ENCODE data around the gene H1-8. TPM values are rescaled to one million over a fixed set of nuclear protein-coding genes. Genes with fewer than 3 reads are reported as not detected.

Gene H1-8
- total RNA-seq, 4 donors from 2014 or later = not detected

DNA sequence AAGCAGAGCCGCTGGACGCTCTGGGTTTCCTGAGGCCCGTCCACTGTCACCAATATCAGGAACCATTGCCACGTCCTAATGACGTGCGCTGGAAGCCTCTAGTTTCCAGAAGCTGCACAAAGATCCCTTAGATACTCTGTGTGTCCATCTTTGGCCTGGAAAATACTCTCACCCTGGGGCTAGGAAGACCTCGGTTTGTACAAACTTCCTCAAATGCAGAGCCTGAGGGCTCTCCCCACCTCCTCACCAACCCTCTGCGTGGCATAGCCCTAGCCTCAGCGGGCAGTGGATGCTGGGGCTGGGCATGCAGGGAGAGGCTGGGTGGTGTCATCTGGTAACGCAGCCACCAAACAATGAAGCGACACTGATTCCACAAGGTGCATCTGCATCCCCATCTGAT is 11.3 kb upstream of the H1-8 start:
- H3K27me3 ChIP-seq = no peaks in the 10 kb centered on the region
- TF ChIP-seq POLR2A (IDR thresholded peaks at IDR 0.05) (no peak), EP300 (IDR thresholded peaks at IDR 0.05) (no peak)
- TF ChIP-seq, protein P1, sequence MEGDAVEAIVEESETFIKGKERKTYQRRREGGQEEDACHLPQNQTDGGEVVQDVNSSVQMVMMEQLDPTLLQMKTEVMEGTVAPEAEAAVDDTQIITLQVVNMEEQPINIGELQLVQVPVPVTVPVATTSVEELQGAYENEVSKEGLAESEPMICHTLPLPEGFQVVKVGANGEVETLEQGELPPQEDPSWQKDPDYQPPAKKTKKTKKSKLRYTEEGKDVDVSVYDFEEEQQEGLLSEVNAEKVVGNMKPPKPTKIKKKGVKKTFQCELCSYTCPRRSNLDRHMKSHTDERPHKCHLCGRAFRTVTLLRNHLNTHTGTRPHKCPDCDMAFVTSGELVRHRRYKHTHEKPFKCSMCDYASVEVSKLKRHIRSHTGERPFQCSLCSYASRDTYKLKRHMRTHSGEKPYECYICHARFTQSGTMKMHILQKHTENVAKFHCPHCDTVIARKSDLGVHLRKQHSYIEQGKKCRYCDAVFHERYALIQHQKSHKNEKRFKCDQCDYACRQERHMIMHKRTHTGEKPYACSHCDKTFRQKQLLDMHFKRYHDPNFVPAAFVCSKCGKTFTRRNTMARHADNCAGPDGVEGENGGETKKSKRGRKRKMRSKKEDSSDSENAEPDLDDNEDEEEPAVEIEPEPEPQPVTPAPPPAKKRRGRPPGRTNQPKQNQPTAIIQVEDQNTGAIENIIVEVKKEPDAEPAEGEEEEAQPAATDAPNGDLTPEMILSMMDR (IDR thresholded peaks at IDR 0.05) = no peak
- 92 to 94% methylated on average over 10 to 11 of the region's 11 CpGs for WGBS, 2 donors
- no peak for DNase-seq (ENCODE audit: low spot score in 2 of 2)
- H3K4me1 ChIP-seq = peaks cover 0 to 13% (median 2%) of the 10 kb centered on the region in 4 donors
- no peak overlapping the region for H3K27ac ChIP-seq
- no peaks in the 10 kb centered on the region for H3K36me3 ChIP-seq
- no peak overlapping the region for H3K4me3 ChIP-seq
- H3K9me3 ChIP-seq = no peaks in the 10 kb centered on the region

DNA sequence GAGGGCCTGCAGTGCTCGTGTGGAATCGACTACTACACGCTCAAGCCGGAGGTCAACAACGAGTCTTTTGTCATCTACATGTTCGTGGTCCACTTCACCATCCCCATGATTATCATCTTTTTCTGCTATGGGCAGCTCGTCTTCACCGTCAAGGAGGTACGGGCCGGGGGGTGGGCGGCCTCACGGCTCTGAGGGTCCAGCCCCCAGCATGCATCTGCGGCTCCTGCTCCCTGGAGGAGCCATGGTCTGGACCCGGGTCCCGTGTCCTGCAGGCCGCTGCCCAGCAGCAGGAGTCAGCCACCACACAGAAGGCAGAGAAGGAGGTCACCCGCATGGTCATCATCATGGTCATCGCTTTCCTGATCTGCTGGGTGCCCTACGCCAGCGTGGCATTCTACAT is 10.7 kb upstream of the H1-8 start:
- TF ChIP-seq POLR2A (IDR thresholded peaks at IDR 0.05) = no peak
- WGBS, 2 donors = 95 to 96% methylated on average over 20 of the region's 20 CpGs
- DNase-seq (ENCODE audit: low spot score in 2 of 2) = no peak
- Histone ChIP-seq H3K27ac (no peak overlapping the region), H3K27me3 (no peaks in the 10 kb centered on the region), H3K9me3 (no peaks in the 10 kb centered on the region), H3K36me3 (no peaks in the 10 kb centered on the region), H3K4me1 (peaks cover 0 to 13% (median 2%) of the 10 kb centered on the region in 4 donors), H3K4me3 (no peak overlapping the region)

DNA sequence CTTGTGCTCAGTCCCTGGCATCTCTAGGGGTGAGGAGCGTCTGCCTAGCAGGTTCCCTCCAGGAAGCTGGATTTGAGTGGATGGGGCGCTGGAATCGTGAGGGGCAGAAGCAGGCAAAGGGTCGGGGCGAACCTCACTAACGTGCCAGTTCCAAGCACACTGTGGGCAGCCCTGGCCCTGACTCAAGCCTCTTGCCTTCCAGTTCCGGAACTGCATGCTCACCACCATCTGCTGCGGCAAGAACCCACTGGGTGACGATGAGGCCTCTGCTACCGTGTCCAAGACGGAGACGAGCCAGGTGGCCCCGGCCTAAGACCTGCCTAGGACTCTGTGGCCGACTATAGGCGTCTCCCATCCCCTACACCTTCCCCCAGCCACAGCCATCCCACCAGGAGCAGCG is 9.6 kb upstream of the H1-8 start:
- Histone ChIP-seq H3K27me3 (no peaks in the 10 kb centered on the region), H3K36me3 (no peaks in the 10 kb centered on the region), H3K9me3 (no peaks in the 10 kb centered on the region), H3K4me3 (no peak overlapping the region), H3K27ac (no peak overlapping the region), H3K4me1 (peaks cover 0 to 13% (median 2%) of the 10 kb centered on the region in 4 donors)
- WGBS, 2 donors = 90 to 94% methylated on average over 16 of the region's 16 CpGs
- no peak for DNase-seq (ENCODE audit: low spot score in 2 of 2)
- TF ChIP-seq POLR2A (IDR thresholded peaks at IDR 0.05) (no peak), EP300 (IDR thresholded peaks at IDR 0.05) (no peak)
- TF ChIP-seq, protein P1 (IDR thresholded peaks at IDR 0.05) = no peak

DNA sequence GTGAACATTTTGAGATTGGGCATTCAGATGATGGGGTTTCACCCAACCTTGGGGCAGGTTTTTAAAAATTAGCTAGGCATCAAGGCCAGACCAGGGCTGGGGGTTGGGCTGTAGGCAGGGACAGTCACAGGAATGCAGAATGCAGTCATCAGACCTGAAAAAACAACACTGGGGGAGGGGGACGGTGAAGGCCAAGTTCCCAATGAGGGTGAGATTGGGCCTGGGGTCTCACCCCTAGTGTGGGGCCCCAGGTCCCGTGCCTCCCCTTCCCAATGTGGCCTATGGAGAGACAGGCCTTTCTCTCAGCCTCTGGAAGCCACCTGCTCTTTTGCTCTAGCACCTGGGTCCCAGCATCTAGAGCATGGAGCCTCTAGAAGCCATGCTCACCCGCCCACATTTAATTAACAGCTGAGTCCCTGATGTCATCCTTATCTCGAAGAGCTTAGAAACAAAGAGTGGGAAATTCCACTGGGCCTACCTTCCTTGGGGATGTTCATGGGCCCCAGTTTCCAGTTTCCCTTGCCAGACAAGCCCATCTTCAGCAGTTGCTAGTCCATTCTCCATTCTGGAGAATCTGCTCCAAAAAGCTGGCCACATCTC is 8.4 kb upstream of the H1-8 start:
- no peak for DNase-seq (ENCODE audit: low spot score in 2 of 2)
- 84 to 85% methylated on average over 4 of the region's 4 CpGs for WGBS, 2 donors
- Histone ChIP-seq H3K9me3 (no peaks in the 10 kb centered on the region), H3K27ac (no peak overlapping the region), H3K27me3 (no peaks in the 10 kb centered on the region), H3K36me3 (no peaks in the 10 kb centered on the region), H3K4me3 (no peak overlapping the region), H3K4me1 (peaks cover 0 to 11% (median 2%) of the 10 kb centered on the region in 4 donors)
- TF ChIP-seq, protein P1 (IDR thresholded peaks at IDR 0.05) = no peak

DNA sequence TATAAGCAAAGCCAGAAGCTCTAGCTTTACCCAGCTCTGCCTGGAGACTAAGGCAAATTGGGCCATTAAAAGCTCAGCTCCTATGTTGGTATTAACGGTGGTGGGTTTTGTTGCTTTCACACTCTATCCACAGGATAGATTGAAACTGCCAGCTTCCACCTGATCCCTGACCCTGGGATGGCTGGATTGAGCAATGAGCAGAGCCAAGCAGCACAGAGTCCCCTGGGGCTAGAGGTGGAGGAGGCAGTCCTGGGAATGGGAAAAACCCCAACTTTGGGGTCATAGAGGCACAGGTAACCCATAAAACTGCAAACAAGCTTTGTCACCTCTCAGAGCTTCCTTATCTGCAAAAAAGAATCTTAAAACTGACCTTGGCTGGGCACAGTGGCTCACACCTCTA is 7.9 kb upstream of the H1-8 start:
- WGBS, 2 donors = 80 to 91% methylated on average over 1 of the region's 1 CpG
- Histone ChIP-seq H3K27ac (no peak overlapping the region), H3K4me3 (no peak overlapping the region), H3K36me3 (no peaks in the 10 kb centered on the region), H3K9me3 (no peaks in the 10 kb centered on the region), H3K4me1 (peaks cover 0 to 5% (median 0%) of the 10 kb centered on the region in 4 donors), H3K27me3 (no peaks in the 10 kb centered on the region)
- DNase-seq (ENCODE audit: low spot score in 2 of 2) = no peak
- TF ChIP-seq EP300 (IDR thresholded peaks at IDR 0.05) (no peak), POLR2A (IDR thresholded peaks at IDR 0.05) (no peak)
- TF ChIP-seq, protein P1 (IDR thresholded peaks at IDR 0.05) = no peak

DNA sequence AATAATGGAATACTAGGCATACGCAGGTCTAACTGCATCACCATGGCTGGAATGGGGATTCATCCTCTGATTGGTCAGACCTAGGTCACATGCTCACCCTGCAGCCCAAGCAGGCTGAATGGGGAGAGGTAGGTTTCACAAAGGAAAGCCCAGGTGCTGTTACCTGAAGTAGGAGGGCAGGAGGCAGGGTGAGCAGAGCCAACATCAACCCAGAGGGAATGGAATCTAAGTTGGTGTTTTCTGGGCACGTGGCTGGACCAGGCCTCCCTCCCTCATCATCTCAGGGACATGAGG is 6.7 kb upstream of the H1-8 start:
- no peak for DNase-seq (ENCODE audit: low spot score in 2 of 2)
- TF ChIP-seq EP300 (IDR thresholded peaks at IDR 0.05) = no peak
- TF ChIP-seq POLR2A (IDR thresholded peaks at IDR 0.05) = no peak
- TF ChIP-seq, protein P1 (IDR thresholded peaks at IDR 0.05) = no peak
- Histone ChIP-seq H3K27me3 (no peaks in the 10 kb centered on the region), H3K27ac (no peak overlapping the region), H3K36me3 (no peaks in the 10 kb centered on the region), H3K9me3 (no peaks in the 10 kb centered on the region), H3K4me3 (no peak overlapping the region), H3K4me1 (no peaks in the 10 kb centered on the region)
- 87 to 89% methylated on average over 2 of the region's 2 CpGs for WGBS, 2 donors

All from tibial nerve (tissue), 4 donors.